ENCODE measurements around the gene ATF4.

GRCh38 chr22:39526736-39527171 is 6.4 kb downstream of the ATF4 start:
- no peak for TF ChIP-seq EZH2 (IDR thresholded peaks at IDR 0.05; ENCODE audit: borderline replicate concordance, low read length)
- TF ChIP-seq CTCF (conservative IDR thresholded peaks at IDR 0.05 in 1 of 2, IDR thresholded peaks at IDR 0.05 in 1 of 2; ENCODE audit: extremely low read depth in 1 of 2, insufficient read depth in 1 of 2, low read depth in 1 of 2, low read length in 2 of 2), result no peak
